Transverse colon (tissue), 1 donor: ENCODE results near the gene PGP.

ENCODE experiments used
- EP300 ChIP-seq: sonication (generic); formaldehyde crosslinking; IDR thresholded peaks from one replicate; pipeline ENCODE4 v1.6.1; 2017; ENCODE audit warnings: antibody characterized with exemption, low read depth
- POLR2A ChIP-seq: fragments of 450-650 bp; IDR thresholded peaks from one replicate; pipeline ENCODE4 v1.6.1; 2016; ENCODE audit warnings: antibody characterized with exemption, mild to moderate bottlenecking, moderate library complexity

GRCh38 chr16:2213817-2214718 lies 572 bp downstream of the PGP start:
- TF ChIP-seq POLR2A (no peak), EP300 (no peak)
